Loucy (cell line): ENCODE data around the gene RILP.

Experiments used
- H2AFZ ChIP-seq: fragments of 200-600 bp; sonication (generic); 2 replicates; pipeline ENCODE4 v1.6.0; 2016; ENCODE audit warnings: antibody characterized with exemption, mild to moderate bottlenecking, low read length, moderate library complexity
- H3F3A ChIP-seq: fragments of 200-600 bp; 2 replicates; pipeline ENCODE4 v1.6.0; 2016; ENCODE audit warnings: antibody characterized with exemption, low read depth, mild to moderate bottlenecking
- H3K27me3 ChIP-seq: fragments of 200-600 bp; sonication (generic); 2 replicates; pipeline ENCODE4 v1.6.1; 2014; ENCODE audit warnings: low read length, mild to moderate bottlenecking; ENCODE audit not compliant: insufficient read depth, poor library complexity, severe bottlenecking
- H3K36me3 ChIP-seq: fragments of 200-600 bp; sonication (generic); 2 replicates; pipeline ENCODE4 v1.6.1; 2016; ENCODE audit warnings: low read length; ENCODE audit not compliant: insufficient read depth
- H3K4me1 ChIP-seq: fragments of 200-600 bp; sonication (generic); 2 replicates; pipeline ENCODE4 v1.5.1; 2014; ENCODE audit warnings: low read length, mild to moderate bottlenecking; ENCODE audit not compliant: insufficient read depth, poor library complexity, severe bottlenecking
- H3K4me2 ChIP-seq: fragments of 200-600 bp; sonication (generic); 2 replicates; pipeline ENCODE4 v1.6.0; 2014; ENCODE audit warnings: antibody characterized with exemption, low read length, low read depth, mild to moderate bottlenecking; ENCODE audit not compliant: poor library complexity, severe bottlenecking
- H3K4me3 ChIP-seq: fragments of 200-600 bp; sonication (generic); 2 replicates; pipeline ENCODE4 v1.5.1; 2014; ENCODE audit warnings: low read length, mild to moderate bottlenecking, mixed read lengths; ENCODE audit not compliant: poor library complexity, severe bottlenecking
- H3K79me2 ChIP-seq: fragments of 200-600 bp; sonication (generic); 2 replicates; pipeline ENCODE4 v1.6.1; 2014; ENCODE audit warnings: low read length; ENCODE audit not compliant: insufficient read depth
- H3K9ac ChIP-seq: fragments of 200-600 bp; sonication (generic); 2 replicates; pipeline ENCODE4 v1.6.0; 2014; ENCODE audit warnings: mild to moderate bottlenecking, low read depth, low read length, moderate library complexity; ENCODE audit not compliant: poor library complexity, severe bottlenecking
- H3K9me2 ChIP-seq: fragments of 200-600 bp; sonication (generic); replicated peaks from 2 replicates; pipeline ENCODE4 v1.6.1; 2016; ENCODE audit warnings: low read depth, low read length, mixed read lengths
- H3K9me3 ChIP-seq: fragments of 200-600 bp; sonication (generic); 2 replicates; pipeline ENCODE4 v1.6.1; 2014; ENCODE audit warnings: mild to moderate bottlenecking, antibody characterized with exemption, low read length, low read depth; ENCODE audit not compliant: insufficient read depth
- H4K20me1 ChIP-seq: fragments of 200-600 bp; sonication (generic); 2 replicates; pipeline ENCODE4 v1.6.0; 2014; ENCODE audit warnings: antibody characterized with exemption, low read length, mild to moderate bottlenecking; ENCODE audit not compliant: insufficient read depth, poor library complexity, severe bottlenecking
- CTCF ChIP-seq: fragments of 200-600 bp; sonication (generic); conservative IDR thresholded peaks from 2 replicates; pipeline ENCODE4 v1.5.1; 2014; ENCODE audit warnings: mild to moderate bottlenecking, antibody characterized with exemption, low read length
- EZH2phosphoT487 ChIP-seq: fragments of 200-600 bp; IDR thresholded peaks from 2 replicates; pipeline ENCODE4 v1.6.1; 2018; ENCODE audit warnings: antibody characterized with exemption, mild to moderate bottlenecking, moderate library complexity, borderline replicate concordance

The RILP gene

DNA sequence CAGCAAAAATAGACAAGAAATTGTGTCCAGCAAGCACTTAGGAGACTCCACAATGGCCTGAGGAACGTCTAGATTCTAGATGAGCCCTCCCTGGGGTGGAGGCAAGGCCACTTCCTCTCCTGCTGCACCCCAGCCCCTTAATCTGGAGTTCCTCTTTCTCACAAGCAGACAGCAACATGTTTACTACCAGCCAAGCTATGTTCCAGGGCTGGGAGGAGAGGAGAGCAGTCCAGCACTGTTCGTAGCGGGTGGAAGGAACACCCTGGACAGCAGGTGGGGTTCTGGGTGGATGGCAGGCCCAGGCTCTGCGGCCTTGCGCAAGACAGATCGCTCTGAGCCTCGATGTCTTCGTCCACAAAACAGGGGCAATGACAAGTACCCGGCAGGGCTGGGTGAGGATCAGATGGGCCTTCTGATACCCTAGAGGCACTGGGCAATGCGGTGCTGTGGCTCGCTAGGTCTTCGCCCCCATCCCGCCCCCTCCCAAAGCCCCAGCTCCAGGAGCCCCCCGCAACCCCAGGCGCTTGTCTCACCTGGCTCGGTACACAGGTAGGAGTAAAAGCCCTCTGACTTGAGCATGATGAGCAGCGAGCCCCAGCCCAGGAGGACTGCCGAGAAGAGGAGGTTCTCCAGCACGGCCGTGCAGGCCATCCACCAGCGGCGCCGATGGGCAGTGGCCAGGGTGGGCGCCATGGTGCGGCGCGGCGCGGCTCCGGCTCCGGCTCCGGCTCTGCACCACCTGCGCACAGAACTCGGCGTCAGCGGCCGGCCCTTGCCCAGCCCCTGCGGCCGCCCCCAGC lies 22.3 kb downstream of the RILP start:
- no peaks in the 10 kb centered on the region for H3K9me2 ChIP-seq
- H3K79me2 ChIP-seq, result peaks cover 44% of the 10 kb centered on the region; the same call in 1 of the 2 replicates
- H4K20me1 ChIP-seq, result no peaks in the 10 kb centered on the region
- peaks cover 3% of the 10 kb centered on the region; the same call in 1 of the 2 replicates for H3F3A ChIP-seq
- no peak for TF ChIP-seq CTCF
- TF ChIP-seq EZH2phosphoT487, result no peak
- peaks cover 40% of the 10 kb centered on the region for H3K4me1 ChIP-seq
- H3K9me3 ChIP-seq, result no peaks in the 10 kb centered on the region
- H2AFZ ChIP-seq, result peak overlapping the region; percentile 58
- H3K27me3 ChIP-seq, result no peaks in the 10 kb centered on the region
- peak overlapping the region; percentile 80 for H3K9ac ChIP-seq
- peak overlapping the region; percentile 98 for H3K4me3 ChIP-seq
- H3K4me2 ChIP-seq, result peak overlapping the region; percentile 86
- no peaks in the 10 kb centered on the region for H3K36me3 ChIP-seq

DNA sequence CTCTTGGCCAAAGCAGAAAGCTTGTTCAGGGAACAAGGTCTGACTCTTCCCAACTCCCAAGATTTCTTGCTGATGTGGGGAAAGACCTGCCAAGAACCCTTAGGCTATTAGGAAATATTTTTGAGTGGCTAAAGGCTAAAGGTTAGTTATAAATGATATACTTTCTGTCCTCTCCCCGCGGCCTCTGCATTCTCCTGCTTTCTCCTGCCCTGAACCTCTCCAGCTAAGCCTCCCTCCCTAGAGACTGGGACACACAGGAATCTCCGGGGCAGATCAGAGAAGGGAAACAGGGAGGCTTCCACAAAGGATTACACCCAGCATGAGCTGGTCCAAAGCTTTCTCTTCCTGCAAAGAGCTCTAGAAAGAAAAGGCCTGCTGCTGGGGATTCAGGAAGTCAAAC lies 23.3 kb downstream of the RILP start:
- H3K4me1 ChIP-seq, result peaks cover 40% of the 10 kb centered on the region
- peak overlapping the region; percentile 86 for H3K4me2 ChIP-seq
- TF ChIP-seq CTCF, result no peak
- no peak for TF ChIP-seq EZH2phosphoT487
- peak overlapping the region; percentile 80 for H3K9ac ChIP-seq
- peaks cover 45% of the 10 kb centered on the region; the same call in 1 of the 2 replicates for H3K79me2 ChIP-seq
- peaks cover 3% of the 10 kb centered on the region; the same call in 1 of the 2 replicates for H3F3A ChIP-seq
- no peaks in the 10 kb centered on the region for H3K9me3 ChIP-seq
- H3K27me3 ChIP-seq, result no peaks in the 10 kb centered on the region
- no peaks in the 10 kb centered on the region for H3K9me2 ChIP-seq
- H3K36me3 ChIP-seq, result no peaks in the 10 kb centered on the region
- H4K20me1 ChIP-seq, result no peaks in the 10 kb centered on the region
- 0 out of 2 replicates have a peak overlapping the region, but pooled peaks have one; percentile 58 for H2AFZ ChIP-seq
- H3K4me3 ChIP-seq, result peak overlapping the region; percentile 98

GRCh38 chr17:1625581-1625980 lies 24.1 kb downstream of the RILP start:
- Histone ChIP-seq H4K20me1 (no peaks in the 10 kb centered on the region), H3K9me2 (no peaks in the 10 kb centered on the region), H3F3A (peaks cover 3% of the 10 kb centered on the region; the same call in 1 of the 2 replicates), H3K36me3 (no peaks in the 10 kb centered on the region), H2AFZ (no peak overlapping the region), H3K4me1 (peaks cover 40% of the 10 kb centered on the region), H3K9ac (peak overlapping the region; percentile 80), H3K4me2 (peak overlapping the region; percentile 86), H3K79me2 (peaks cover 52% of the 10 kb centered on the region; the same call in 1 of the 2 replicates), H3K27me3 (no peaks in the 10 kb centered on the region), H3K4me3 (peak overlapping the region; percentile 98), H3K9me3 (no peaks in the 10 kb centered on the region)
- TF ChIP-seq CTCF (no peak), EZH2phosphoT487 (no peak)
